ENCODE data around the gene PROB1.
A peak's percentile ranks its signal among the peaks of the same experiment; 100 is the strongest.
"Not testable (repeated sequence)": the region's sequence is repeated elsewhere in the genome, so short reads cannot be mapped to it uniquely, and the experiment has no call there.

PROB1 gene

DNA sequence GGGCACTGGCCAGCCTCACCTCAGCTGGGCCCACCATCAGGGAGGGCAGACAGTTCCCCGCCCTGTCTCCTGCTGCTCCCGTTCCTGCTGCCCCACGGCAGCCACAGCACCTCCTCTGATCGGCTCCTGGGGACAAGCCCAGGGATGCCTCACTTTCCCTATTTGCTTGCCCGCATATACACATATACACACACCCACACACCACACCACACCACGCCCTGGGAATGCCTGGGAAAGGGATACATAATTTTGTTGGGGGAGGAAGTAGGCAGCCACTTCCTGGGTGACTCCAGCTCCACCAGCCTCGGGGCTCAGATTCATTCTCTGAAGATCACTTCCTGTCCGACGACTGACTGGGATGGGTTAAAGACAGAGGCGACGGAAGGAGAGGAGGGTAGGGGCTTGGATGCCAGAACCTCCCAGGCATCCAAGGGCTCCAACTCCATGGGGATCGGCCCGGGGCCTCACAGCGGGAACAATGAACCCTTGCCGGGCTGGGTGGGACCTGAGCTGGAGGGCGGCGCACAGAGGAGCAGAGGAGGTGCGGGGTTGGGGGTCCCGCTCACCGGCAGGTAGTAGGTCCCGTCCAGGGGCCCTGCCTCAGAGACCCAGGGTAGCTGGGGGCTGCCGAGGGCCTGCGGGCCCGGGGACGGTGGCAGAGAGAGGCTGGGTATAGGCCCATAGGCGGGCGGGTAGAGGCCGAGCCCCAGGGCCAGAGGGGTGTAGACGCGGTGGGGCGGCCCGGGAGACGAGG, 3.2 kb downstream of the PROB1 start:
- no peak for DNase-seq

DNA sequence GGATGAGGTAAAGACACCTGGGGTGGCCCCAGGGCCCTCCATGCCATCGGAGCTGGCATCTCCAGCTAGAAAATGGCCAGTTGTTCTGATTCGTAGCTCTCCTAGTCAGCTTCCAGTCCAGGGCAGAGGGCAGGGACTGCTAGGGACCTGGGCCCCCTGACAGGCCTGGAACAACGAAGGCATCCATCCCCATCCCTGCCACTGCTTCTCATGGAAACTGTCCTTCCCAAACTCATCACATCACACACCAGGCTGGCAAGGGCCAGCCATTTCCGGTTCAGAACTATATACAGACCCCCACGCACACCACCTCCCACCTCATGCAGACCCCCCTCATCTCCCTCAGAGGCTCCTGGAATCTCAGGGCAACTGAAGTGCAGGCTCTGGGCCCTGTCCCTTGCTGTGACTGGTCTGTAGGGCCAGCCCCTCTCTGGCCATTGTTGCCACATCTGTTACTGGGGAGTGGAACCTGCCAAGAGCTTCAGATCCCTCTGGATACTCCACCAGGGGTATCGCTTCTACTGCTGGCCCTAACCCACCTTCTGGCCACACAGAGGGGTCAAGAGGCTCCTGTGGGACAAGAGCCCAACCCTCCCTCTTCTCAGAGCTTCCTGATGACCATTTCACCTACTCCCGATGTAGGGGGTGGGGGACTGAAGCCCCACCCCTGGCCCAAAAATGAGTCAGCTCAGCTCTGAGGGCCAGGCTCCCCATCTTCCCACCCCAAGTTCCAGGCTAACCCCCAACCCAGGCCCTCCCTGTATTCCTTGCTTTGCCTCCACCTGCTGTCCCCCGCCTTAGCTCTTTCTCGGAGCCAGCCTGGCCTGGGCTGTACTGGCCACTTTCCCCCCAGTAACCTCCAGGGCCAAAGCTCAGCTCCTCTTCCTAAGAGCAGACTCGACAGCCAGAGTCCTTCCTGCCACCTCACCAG, 4.0 kb downstream of the PROB1 start:
- no peak for DNase-seq

DNA sequence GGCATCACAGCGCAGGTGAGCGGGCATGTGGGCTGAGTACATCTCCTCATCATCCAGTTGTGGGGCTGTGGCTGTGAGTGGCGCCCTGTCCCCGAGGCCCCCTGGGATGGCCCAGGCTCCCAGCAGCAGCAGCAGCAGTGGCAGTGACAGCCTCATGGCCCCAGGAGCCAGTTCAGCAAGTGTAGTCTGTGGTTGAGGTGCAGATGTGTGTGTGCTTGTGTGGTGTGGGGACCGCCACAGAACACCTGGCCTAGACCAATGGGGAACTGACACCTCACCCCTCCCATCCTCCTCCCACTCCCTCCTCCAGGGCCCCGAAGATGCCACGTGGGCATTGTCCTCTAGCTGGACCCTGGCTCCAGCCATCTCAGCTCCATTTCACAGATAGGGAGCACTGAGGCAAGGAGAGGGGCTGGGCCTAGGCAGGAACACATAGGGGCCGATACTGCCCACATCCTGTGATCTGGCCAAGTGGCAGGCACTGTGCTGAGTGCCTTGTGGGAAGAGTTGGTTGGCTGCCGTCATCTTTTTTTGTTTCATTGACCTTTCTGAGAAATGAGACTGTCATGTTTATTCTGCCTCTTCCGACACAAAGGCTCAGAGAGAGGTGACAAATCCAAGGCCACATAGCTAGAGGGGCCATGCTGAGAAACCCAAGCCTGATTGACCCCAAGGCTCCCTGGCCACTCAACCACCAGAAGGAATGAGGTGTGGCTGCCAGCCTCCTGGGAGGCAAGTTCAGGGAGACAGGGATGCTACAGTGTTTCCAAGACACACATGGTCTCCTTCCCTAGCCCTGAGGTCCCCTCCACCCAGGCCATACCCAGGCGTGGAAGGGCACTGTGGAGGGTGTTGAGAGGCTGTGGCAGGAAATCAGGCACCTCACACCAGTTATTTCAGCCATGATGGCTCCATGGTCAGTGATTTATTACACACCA, 4.9 kb downstream of the PROB1 start, which contains the start of gene MZB1:
MZB1 (minus strand) TSS at position 213 of the 938 bp plus-strand sequence; CDS start at position 156, 57 bp downstream.
- peak; percentile 32 for DNase-seq

DNA sequence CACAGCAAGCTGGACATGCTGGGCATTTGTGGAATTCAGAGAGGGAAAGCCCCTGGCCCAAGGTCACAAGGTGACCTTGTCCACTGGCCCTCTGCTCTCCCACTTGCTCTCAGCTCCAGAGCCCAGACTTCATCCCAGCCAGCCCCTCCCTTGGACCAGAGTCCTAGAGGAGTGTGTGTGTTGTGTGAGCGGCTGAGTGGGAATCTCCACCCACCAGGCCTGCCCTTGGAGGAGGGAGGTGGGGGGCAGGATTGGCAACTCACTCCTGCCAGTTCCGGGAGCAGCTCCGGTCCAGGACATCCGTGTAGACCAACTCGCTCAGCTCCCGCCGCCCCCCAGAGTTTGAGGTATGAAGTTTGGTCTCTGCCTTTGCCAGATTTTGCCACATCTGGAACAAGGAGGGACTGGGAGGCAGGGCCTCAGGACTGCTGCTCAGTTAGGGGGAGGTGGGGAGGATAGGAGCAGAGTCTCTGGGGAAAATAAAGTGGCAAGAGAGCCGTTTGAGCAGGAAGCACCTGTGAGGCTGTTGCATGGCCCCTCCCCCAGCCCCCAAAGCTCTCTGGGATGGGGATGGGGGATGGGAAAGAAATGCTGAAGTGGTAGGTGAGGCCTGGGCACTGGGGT, 6.6 kb downstream of the PROB1 start:
- no peak for DNase-seq

DNA sequence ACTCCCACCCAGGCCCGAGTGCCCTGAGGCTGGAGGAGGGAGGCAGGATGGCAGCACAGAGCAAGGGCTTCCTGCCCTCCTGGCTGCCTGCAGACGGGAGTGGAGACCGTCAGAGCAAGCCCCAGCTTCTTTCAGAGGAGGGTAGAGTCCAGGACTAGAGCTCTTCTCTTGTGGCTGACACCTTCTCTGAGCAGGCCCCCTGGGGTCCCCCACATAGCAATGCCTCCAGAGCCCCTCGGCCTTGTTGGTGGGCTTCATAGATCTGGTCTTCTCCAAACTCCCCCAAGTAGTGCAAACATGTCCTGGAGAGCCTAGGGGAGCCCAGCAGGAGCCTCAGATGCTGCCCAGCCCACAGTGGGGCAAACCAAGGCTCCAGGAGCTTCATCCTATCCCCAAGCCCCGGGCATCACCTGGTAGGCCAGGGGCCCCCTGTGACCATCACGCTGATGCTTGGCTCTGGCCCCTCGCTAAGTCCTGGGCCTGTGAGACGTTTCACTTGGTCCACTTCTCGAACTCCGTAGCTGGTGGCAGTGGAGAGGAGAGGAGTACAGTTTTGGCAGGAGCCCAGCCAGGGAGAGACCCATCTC, 7.2 kb downstream of the PROB1 start:
- no peak for DNase-seq

DNA sequence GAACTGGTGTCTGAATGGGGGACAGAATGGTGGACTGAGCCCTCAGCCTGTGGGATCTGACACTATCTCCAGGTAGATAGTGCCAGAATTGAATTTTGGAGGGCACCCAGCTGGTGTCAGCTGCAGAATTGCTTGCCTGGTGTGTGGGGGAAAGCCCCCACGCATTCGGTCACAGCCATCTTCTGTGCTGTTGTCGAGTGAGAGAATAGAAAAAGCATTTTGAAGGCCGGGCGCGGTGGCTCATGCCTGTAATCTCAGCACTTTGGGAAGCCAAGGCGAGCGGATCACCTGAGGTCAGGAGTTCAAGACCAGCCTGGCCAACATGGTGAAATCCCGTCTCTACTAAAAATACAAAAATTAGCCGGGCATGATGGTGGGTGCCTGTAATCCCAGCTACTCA, 7.9 kb downstream of the PROB1 start:
- not testable (repeated sequence) for DNase-seq

DNA sequence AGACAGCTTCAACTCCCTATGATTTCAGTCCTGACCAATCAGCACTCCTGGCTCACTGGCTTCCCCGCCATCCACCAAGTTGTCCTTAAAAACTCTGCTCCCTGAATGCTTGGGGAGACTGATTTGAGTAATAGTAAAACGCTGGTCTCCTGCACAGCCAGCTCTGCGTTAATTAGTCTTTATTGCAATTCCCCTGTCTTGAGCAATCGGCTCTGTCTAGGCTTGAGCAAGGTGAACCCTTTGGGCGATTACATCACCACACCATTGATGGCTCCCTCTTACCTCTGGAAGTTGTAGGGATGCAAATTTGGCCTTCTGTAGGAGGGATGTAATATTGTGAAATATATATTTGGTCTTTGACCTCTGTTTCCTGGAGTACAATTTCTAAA, 8.9 kb downstream of the PROB1 start:
- DNase-seq, result no peak

DNA sequence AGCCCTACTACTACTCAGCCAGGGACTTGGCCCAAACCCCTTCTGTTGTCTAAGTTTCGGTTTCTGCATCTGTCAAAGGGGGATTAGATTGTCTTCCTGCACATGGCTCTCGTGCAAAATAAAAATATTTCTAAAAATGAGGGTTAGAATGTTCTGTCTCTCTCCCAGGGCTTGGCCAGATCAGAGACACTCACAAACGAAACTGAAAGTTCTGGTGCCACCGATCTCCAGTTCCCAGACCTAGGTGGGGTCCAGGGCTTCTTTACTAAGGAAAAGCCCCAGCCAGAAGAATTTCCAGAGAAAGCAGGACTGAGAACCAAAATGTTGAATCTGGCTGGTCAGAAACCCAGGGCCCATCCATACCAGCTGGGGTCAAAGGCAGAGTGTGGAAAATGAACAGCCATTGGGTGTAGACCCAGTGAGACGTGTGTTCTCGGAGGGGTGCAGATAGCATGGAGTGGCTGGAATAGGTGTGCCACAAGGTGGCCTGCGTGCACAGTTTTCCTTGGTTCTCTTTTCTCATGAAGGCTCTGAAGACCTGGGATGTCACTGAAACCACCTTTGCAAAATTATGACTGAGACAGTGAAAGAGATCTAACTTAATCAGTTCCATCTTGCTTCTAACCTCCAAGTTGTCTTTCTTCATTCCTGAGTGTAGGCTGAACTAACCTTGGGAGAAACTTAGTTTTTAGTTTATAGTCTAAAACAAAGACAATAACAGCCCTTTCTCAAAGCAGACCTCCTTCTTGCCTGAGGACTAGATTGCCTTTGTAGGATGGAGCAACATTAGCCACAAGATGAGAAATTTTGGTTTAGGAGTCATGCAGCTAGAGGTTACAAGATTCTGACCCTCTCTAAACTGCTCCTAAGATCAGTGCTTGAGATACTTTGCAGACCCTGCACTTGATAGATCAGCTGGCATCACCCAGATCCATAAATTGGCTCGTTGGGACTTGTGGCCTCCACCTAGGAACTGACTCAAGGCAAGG, 9.5 kb downstream of the PROB1 start:
- DNase-seq, result no peak

DNA sequence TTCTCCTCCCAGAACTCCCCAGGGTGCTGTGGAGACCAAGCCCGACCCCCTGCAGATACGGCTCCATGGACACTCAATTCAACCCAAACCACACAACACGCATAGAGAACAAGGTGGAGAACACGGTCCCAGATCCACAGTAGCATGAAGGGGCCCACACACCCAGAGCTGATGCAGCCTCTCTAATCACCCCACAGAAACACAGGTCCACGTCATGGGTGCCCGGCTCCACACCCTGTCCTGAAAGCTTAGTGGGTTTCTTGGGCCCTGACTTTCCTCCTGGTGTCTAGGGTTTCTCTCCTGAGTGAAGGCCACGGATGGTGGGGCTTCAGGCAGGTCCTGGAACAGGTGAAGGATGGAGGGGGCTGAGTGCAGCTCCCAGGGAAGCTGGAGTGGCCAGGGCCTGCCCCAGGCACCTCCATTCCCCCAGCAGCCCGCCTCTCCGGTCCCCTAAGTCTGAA, 10.3 kb downstream of the PROB1 start:
- DNase-seq, result no peak

DNA sequence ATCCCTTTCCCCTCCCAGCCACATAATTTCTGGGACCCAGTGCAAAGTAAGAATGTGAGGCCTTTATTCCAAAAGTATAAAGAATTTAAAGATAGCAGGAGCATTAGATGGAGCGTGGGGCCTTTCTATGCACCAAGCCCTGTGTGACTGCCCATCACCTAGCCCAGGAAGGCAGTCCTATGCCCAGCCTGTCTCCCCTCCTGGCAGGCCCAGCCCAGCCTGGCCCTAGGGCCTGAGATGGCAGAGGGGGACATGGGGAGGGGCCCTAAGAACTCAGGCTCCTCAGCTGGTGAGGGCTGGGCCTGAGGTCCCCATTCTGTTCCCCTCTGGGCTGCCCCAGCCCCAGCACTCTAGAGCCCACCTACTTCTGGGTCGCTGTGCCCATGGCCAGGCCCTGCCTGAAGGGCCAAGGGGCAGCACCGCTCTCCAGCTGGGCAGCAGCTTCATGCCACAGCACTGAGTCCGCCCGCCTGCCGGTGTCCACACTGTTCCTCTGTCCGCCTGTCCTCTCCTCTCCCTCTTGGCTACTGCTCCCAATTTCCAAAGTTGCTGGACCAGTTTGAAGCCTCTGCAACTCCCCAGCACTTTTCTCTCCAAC, 10.8 kb downstream of the PROB1 start:
- no peak for DNase-seq

DNA sequence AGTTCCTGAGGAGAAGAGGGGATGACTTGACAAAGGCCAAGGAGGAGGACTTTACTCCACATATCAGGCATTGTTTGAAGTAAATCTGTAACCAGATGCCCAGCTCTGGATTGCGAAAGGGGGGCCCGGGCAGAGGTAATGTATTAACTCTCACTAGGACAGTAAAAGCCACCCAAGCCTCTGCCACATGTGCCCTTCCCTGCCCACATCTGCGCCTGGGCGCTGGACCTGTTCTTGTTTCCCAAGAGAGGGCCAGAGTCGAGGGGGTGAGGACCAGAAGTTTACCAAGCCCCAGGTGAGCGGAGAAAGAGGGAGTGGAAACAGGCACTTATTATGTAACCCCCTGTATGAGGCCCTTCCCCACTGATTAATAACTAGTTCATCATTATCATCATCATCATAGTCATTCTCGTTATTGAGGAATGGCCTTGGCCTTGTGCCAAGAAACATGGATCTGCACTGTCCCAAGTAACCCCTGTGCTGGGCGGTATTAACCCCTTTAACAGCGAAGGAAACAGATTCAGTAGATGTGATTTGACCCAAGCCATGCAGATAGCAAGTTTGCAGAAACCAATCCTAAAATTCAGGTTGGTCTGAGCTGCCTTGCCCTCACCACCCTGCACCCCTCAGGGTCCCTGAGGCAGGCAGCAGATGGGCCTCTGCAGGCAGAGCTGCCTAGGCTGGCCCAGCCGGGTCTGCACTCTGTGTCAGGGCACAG, 11.5 kb downstream of the PROB1 start, which contains the start of gene SLC23A1:
SLC23A1 (minus strand) TSS at position 23 of the 718 bp plus-strand sequence. CDS start 44 bp downstream, outside the sequence.
- no peak for DNase-seq

DNA sequence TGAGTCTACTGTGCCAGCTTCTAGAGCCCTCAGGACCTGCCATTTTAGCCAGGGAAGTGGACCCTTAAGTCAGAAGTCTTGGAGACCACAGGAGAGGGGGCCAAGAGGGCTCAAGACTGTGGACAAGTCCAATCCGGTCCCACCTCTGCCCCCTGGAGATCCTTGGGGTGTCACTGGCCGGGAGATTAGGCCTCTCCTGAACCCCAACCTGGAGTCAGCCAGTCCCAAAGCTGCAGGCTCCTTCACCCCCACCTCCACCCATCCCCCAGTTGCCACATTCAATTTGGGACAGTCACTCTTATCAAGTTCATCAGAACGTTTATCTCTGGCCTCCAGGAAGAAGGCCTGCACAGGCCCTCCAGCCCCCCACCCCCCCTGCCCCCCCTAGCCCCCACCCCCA, 12.1 kb downstream of the PROB1 start:
- no peak for DNase-seq

DNA sequence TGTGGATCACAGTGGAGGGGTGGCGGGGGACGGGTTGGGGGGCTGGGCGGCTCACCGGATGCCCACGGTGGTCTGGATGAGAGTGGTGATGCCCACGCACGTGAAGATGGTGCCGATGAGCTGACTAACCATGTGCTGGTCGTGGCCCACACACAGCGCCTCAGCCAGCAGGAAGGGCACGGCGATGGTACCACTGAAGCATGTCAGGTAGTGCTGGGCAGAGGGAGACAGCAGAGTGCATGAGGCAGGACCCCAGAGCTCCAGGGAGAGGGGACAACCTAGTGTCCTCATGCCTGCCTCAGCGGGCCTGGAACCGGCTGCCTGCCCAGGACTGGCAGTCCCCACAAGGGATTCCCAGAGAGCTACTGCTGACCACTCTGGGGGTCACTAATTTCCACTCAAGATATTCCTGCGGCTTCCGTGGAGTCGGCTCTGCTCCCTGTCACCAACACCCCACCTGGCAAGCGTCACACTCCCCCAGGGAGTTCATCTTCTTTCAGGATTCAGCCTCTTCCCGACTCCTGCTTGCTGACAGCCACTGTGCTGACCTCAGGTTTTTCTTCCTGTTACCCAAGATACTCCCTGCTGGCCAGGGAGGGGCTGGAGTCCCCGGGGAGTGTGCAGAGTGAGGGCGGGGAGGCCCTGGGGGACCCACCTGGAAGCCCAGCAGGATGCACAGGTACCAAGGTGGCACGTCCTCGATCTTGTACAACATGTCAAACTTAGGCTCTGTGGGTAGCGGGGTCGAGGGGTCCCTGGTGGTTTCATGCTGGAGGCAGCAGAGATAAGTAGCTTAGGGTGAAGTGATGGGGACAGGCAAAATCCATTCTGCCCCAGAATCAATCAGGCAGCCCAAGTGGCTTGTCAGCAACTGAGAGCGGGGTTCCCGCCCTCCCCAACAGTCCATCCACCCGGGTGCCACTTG, 12.8 kb downstream of the PROB1 start:
- DNase-seq, result no peak

DNA sequence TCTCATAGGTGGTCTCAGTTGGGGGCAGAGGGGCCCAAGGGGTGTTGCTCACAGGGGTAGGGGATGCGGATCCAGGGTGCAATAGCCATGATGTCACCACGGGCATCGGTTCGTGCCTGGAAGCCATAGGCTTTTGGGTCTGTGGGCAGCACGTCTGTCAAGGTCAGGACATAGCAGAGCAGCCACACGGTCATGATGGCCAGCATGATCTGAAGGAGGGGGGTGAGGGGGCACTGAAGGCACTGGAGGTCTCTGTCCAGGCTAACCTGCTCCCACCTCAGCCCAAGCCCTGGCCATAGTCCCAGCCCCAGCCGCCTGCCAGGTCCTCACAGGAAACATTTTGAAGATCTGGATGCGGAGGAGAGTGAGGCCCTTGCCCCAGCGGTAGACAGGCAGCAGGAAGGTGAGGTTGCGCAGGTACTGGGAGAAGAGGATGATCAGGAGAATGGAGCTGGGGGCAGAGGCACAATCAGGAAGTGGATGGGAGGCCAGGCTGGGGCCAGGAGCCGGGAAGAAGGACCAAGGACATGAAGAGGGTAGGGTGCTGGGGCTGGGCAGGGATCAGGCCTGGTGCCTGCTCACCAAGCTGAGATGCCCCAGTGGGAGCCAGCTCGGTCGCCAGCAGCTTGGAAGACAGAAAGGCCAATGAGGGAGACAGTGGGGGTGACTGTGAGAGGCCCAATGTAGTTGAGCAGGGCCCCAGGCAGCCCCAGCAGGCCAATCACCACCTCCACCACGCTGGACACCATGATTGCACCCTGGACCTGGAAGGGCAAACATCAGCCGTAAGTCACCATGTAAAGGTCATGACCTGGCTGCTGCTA, 15.1 kb downstream of the PROB1 start:
- DNase-seq, result no peak

DNA sequence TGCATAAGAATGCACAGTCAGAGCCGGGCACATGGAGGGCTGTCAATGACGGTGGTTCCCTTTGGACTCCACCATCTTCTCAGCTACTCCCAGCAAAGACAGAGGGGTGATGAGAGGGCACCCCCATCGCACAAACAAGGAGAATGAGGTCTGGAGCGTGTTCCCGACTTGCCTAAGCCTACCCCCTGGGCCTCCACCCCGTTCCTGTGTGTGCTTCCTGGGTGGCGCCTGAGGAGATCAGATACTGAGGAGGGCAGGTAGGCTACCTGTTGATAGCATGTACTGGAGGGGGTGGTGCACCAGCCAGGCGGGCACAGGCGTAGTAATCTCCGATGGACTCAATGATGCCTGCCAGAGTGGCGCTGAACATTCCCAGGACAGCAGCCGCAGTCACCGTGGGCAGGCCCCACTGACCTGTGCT, 16.0 kb downstream of the PROB1 start:
- no peak for DNase-seq

DNA sequence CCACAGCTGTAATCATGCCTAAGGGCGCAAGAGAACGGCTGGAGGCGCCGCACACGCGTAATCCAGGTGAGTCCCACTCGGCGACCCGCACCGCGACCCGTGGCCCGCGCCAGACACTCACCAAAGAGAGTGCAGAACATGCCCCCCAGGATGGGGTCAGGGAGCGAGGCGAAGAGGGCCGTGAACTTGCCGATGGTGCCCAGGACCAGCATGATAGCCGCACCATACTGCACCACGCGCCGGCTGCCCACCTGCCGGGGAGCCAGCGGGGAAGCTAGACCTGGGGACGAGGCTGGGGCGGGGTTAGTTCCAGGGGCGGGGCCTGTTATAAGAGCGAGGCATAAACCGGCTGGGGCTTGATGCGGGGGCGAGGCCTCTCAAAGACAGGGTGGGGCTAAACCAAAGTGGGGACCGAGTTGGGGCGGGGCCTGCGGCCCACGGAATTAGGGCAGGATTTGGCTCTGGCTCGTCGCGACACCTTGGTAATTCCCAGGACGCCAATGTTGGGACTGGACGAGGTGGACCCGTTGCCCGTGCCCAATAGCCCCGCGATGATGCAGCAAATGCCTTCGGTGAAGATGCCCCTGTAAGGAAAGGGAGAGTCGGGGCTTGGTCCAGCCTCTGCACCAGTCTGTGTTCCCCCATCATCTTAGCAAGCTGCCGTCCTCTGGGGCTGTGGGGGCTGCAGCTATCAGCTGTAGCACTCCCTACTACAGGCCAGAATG, 16.6 kb downstream of the PROB1 start:
- DNase-seq, result no peak

All from activated gamma-delta T cell (primary cell).